ENCODE data around the gene SMARCD3.

DNA sequence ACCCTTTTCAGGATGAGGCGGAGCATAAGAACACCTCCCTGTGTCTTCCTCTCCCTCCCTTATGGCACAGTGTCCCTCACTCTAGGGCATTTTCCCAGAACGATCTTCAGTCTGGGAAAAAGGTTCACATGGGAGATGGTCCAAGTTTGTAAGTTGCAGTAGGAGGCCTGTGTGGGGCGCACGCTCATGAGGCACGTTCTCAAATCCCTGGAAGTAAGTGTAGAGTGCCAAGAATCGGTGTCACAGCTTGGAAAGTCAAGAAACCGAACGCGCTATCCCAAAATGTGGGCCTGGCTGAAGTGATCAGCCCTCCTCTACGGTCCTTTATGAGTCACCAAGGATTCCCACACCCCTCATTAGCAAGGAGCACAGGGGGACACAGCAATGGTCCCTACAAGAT lies 23.9 kb upstream of the SMARCD3 start:
- no peak for TF ChIP-seq CTCF (IDR thresholded peaks at IDR 0.05)
- no peak for TF ChIP-seq POLR2A (IDR thresholded peaks at IDR 0.05)
